NCI-H2081 (cell line): ENCODE results near the gene MYH1.
"Not testable (repeated sequence)": the region's sequence is repeated elsewhere in the genome, so short reads cannot be mapped to it uniquely, and the experiment has no call there.

ENCODE experiments used
- DNase-seq, 2 experiments: peaks; one replicate each; lab custom pipeline; 2025; lab: John Stamatoyannopoulos, UW

Gene MYH1

DNA sequence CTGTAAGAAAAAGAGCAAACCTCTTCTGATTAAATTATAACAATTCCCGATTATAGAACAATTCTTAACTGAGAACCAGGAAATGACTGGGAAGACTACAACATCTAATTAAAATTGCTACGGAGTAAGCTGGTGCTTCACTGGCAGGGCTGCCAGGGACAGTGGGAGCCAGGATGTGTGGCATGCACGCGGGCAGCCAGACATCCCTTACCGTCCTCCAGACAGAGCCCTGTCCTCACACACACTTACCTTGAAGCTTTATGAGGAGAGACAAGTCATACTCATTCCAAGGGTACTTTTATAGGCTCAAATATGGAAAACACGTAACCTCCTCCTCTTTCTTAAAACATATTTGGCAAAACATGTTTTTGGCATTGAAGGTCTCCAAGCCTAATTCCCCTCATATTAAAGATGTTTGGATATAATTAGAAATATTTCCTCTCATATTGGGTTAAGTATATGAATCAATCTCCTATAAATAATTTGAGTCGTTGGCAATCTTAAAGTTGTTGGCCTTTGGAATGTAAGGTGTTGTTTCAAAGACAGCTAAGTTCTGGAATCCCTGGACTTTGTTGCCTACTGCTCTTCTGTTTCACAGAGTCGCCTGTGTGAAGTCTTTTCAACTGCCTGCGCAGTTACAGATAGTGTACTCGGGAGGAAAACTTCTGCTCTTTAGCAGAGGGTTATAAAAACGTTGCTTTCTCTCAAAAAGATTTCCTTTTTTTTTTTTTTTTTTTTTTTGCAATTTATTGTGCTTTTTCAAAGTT, at the start of gene MYH1:
TSS of gene MYH1 (minus strand) at position 272 of the 767 bp plus-strand sequence. CDS start 1,900 bp downstream, outside the sequence.
- no peak for DNase-seq

- no peak for DNase-seq
These were observed 45.8 kb upstream of the MYH1 start for GRCh38 chr17:10563991-10564660.

DNA sequence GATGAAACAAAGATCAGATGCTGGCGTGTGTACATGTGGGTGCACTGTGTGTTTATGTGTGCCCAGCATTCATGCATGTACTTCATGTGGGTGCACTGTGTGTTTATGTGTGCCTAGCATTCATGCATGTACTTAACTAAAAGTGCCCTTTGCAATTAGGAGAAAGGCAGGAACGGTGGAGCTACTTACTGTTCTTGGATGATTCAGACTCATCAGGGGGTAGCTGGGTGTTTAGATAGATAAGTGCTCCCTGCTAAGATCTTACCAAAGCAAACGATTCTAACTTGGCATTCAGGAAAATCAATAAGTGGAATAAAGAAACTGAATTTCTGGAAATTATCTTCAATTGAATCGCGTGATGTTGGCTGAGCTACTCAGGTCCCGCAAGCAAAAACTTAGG, 39.7 kb upstream of the MYH1 start:
- no peak for DNase-seq

DNA sequence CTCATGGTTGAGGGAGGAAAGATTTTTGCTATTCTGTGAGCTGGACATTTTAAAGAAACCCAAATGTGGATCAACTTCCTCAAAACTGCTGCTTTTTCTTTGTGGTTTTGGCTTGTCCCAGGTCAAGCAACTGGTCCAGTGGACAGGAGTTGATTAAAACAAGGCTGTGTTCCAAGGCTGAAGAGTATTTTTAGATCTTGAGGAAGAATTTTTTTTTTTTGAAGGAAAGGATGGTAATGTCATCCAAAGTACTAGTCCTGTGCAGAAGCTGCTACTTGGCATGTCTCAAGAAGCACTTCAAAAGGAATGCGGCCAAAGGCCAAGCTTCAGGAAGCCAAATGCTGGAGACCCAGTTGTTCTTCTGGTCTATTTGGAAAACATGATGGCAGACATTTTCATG, 39.1 kb upstream of the MYH1 start:
- no peak for DNase-seq

DNA sequence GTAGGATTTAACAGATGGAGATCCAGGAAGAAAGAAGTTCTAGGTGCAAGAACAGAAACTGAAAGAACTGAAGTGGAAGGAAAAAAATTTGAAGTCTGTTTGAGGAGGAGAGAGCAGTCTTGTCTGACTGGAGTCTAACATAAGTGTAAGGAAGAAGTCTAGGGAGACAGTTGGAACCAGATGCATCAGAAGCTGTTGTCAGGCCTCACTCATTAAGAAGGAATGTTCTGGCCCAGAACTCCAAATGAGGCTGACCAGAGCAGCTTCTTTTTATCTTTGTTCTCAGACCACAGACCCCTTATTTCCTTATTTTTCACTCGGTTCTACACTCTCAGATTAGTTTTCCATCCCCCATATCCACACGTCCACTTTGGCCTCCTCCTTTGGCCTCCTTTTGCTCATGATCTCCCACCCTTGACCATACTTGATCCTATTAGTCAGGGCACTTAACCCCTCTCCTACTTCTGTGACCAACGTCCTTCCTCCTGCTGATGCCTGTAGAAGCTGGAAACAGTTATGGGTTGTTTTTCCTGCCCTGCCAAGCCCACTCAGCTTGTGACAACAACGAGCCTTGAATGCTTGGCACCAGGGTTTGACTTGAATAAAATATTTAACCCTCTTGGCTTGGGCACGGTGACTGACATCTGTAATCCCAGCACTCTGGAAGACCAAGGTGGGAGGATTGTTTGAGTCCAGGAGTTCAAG, 38.1 kb upstream of the MYH1 start:
- DNase-seq, result no peak

GRCh38 chr17:10550014-10550413, 31.7 kb upstream of the MYH1 start:
- no peak for DNase-seq

DNA sequence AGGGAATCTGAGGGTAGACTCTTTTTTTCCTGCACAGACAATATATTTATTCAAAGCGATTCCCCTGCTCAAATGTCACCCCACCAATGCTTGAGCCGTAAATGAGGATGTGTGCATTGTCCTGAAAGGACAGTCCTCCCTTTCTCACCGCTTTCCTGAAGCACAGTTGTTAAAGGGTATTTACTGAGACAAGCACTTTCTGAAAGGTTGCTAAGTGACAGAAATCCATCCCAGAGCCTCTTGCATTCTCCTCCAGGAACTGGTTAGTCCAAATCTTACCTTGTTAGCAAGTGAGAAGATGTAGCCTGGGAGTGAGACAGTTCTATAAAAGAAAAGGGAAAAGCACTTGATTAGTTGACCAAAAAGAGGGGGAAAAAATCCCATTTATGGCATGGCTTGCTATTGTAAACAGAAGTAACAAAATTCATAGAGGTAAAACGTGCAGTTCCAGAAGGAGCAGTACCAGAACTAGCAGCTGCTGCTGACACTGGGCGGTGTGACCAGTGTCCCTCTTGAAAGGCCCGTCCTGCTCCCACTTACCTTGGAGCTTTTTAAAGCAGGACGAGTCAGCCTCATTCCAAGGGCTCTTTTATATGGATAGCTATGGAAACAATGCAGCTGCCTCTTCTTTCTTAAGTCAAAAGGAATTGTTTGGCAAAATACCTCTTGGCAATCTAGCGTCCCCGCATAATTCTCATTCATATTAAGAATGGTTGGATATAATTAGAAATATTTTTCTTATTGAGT, 30.9 kb upstream of the MYH1 start, which contains the start of gene MYH2:
TSS of gene MYH2 (minus strand) at position 563 of the 747 bp plus-strand sequence. CDS start 1,738 bp downstream, outside the sequence.
- DNase-seq, result no peak

GRCh38 chr17:10547351-10547750, 29.0 kb upstream of the MYH1 start:
- DNase-seq, result no peak

DNA sequence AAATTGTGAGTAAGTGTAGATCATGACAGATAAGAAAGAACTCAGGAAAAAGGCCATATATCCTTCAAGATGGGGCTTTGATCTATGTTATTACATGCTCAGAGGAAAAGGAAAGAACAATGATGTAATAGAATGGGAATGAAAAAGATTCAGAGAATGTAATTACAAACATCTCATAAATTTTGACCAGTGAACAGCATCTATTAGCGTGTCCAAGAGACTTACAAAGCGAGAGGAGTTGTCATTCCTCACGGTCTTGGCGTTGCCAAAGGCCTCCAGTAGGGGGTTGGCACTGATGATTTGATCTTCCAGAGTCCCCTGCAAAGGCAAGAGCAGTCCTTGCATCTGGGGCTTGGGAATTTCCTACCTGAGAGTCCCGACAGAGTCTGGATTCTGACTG, 25.1 kb upstream of the MYH1 start:
- DNase-seq, result not testable (repeated sequence)

DNA sequence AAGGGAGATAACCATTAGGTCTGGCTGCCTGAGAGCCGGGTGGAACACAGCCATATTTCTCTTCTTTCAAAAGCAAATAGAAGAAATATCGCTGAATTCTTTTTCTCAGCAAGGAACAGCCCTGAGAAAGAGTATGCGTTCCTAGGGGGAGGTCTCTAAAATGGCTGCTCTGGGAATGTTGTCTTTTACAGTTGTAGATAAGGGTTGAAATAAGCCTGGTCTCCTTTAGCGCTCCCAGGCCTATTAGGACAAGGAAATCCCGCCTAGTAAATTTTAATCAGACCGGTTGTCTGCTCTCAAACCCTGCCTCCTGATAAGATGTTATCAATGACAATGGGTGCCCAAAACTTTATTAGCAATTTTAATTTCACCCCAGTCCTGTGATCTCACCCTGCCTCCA, 22.8 kb upstream of the MYH1 start:
- DNase-seq, result not testable (repeated sequence)

- DNase-seq, result no peak
These were observed 13.7 kb upstream of the MYH1 start for GRCh38 chr17:10532026-10532425.

- DNase-seq, result no peak
These were observed 9.1 kb upstream of the MYH1 start for GRCh38 chr17:10527419-10527818.

DNA sequence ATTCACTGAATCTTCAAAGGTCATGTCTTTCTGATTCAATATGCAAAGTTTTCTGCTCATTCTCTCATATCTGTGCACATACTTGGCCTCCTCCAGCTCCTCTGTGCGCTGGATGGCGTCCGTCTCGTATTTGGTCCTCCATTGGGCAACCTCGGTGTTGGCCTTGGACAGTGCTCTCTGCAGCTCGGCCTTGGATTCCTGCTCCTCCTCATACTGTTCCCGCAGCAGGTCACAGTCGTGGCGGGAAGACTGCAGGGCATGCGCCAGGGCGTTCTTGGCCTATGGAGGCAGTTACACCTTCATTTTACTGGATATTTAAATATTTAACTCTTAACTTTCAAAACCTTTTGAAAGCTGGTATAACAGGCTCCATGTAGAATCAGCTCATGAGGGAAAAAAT, 8.2 kb upstream of the MYH1 start:
- DNase-seq, result no peak

DNA sequence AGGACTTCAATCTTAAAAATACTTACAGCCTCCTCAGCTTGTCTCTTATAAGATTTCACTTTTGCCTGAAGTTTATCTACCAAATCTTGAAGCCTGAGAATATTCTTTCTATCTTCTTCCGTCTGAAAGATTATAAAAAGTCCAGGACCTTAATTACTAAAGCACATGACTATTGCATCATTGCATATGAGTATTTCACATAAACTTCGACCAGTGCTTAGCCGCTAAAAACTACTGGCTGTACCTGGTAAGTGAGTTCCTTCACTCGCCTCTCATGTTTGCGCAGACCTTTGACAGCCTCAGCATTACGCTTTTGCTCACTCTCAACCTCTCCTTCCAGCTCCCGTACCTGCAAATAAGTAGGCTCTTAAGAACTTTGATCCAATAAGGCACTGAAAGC, 4.7 kb upstream of the MYH1 start:
- no peak for DNase-seq

DNA sequence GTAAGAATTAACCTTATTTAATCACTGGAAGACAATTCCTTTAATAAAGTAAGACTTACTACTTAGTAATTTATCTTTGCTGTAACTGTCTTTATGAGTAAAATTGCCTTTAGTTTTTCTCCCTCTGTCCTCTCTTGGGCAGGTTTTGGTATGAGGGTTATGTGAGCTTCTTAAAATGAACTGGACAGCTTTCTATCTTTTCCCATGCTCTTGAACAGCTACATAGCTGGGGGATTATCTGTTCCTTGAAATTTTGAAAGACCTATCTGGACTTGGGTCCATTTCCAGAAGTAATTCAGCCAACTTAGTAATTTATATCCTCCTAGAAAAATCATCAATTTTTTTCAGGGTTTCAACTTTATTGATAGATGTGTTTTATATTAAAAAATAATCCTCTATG, 3.6 kb upstream of the MYH1 start:
- DNase-seq, result no peak

DNA sequence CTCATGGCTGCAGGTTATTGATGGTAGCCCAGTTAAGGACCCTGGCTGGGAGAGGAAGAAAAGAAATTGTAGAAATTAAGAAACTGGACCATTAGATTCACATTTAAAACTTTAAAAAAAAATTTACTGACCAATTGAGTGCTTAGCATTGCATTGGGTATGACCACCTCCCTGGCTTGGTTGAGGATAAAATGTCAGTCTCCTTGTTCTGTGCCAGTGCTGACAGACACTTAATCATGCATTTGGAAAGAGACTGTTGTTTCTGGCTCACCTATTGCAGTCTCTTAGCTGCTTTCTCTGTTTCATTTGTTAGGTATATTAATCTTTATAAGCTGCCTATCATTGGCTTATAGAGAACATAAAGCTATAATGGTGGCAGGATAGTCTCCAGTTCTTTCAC, 1.7 kb downstream of the MYH1 start:
- no peak for DNase-seq

DNA sequence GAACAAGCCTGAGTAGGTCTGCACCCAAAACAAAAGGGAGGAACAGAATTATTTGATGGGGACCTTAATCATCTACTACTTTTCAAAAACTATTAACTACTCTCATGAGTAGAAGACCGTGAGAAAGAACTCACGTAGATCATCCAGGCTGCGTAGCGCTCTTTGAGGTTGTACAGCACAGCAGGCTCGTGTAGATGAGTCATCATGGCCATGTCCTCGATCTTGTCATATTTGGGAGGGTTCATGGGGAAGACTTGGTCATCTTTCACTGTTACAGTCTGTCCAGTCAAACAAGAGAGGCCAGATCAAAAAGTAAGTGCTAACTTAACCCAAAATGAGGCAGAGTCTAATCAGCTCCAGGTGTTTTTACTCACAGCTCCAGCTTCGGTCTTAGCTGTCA, 2.3 kb downstream of the MYH1 start:
- no peak for DNase-seq

DNA sequence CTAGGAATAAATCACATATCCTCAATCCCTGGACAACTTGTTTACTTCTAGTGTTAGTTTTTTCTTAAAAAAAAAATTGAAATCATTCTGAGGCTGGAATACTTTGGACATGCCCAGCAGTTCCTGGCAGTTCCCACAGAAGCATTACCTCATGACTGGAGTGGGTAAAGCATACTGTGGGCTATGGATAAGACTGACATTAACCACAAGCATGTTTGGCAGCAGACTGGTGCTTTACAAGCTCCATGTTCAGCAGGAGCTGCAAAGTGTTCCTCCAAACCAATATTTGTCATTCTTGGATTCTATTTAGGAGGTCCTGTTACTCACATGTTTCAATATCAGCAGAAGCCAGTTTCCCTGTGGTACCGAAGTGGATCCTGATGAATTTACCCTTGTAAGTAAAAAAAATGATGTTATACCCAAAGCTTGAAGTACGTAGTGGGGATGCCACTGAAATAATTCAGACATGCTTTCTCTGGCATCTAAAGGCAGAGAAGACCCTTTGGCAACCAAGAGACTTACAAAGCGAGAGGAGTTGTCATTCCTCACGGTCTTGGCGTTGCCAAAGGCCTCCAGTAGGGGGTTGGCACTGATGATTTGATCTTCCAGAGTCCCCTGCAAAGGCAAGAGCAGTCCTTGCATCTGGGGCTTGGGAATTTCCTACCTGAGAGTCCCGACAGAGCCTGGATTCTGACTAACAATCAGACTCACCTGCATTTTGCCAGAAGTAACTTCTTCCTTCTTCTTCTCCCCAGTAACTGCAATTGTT, 4.9 kb downstream of the MYH1 start:
- DNase-seq, result no peak

- DNase-seq, result no peak
These were observed 5.5 kb downstream of the MYH1 start for GRCh38 chr17:10512856-10513255.

DNA sequence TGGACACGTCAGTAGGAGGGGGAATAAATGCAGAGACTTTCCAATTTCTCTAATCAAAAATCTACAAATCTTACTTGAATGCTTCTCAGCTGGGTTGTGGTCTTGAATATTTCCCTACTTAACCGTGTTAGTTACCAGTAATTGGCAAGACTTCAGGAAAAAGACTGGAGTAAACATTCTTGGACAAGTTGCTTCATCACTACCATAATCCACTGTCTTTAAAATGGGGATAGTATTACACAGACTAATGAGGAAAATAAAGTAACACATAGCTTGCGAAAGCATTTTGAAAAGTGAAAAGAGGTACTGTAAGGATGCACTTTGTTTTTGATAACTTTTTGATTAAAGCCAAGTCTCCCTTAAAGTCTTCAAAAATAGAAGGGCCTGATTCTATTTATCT, 18.4 kb downstream of the MYH1 start:
- no peak for DNase-seq

DNA sequence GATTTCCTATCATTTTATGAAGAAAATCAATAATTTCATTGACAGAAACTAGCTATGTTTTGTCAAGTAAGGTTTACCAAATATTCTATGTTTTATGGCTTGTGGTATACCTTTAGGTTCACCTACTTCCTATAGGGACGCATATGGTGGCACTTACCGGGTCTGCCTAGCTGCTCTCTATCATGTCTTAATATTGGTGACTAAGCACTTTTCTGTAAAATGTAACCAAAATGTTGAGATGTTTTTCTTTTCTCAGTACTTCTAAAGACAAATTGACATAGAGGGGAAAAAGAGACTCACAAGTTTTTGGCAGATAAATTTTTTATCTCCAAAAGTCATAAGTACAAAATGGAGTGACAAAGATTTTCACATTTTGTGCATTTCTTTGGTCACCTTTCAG, 26.3 kb downstream of the MYH1 start:
- no peak for DNase-seq
